AG04450 (cell line): ENCODE data around the gene MPP2. TPM values are rescaled to one million over a fixed set of nuclear protein-coding genes. Genes with fewer than 3 reads are reported as not detected.

Experiments used
- CTCF ChIA-PET: fragments of 300-600, 350-600 bp; formaldehyde crosslinking; extraction: SDS; loops from one replicate; lab custom pipeline; 2022; ENCODE audit warnings: antibody characterized with exemption, inconsistent platforms; lab: Charles Lee
- POLR2A ChIA-PET: fragments of 350-600 bp; formaldehyde crosslinking; extraction: SDS; loops from one replicate; lab custom pipeline; 2021; ENCODE audit warnings: antibody characterized with exemption, inconsistent platforms; lab: Yijun Ruan, JAX
- DNase-seq: peaks from one replicate; pipeline ENCODE4 v3.0.0-alpha.2; 2011; ENCODE audit warnings: low read depth, low spot score
- H3K27ac ChIP-seq: one replicate; pipeline ENCODE4 v1.5.1; 2012; ENCODE audit warnings: low read depth, low read length, control low read depth
- H3K27me3 ChIP-seq: one replicate; pipeline ENCODE4 v1.6.0; 2012; ENCODE audit warnings: low read length; ENCODE audit not compliant: control insufficient read depth, insufficient read depth
- H3K4me3 ChIP-seq: 2 replicates; pipeline ENCODE4 v1.5.1; 2011; ENCODE audit warnings: mild to moderate bottlenecking, low read depth, low read length, control low read depth
- H3K9me3 ChIP-seq: 2 replicates; pipeline ENCODE4 v1.5.1; 2012; ENCODE audit warnings: low read length; ENCODE audit not compliant: control insufficient read depth, insufficient read depth
- polyA plus RNA-seq: library from polyadenylated mRNA; depleted of rRNA; stranded (reverse); fragments of >200 nt; gene quantifications from 2 replicates; pipeline ENCODE4 v1.2.3, GENCODE V29; 2011
- TF ChIP-seq, protein P1 (sequence below): IDR thresholded peaks from 2 replicates; pipeline ENCODE4 v1.5.1; 2011; ENCODE audit warnings: low read depth, low read length, control low read depth, inconsistent platforms

MPP2 gene
- polyA plus RNA-seq, 1 experiment, result 2.4 TPM

DNA sequence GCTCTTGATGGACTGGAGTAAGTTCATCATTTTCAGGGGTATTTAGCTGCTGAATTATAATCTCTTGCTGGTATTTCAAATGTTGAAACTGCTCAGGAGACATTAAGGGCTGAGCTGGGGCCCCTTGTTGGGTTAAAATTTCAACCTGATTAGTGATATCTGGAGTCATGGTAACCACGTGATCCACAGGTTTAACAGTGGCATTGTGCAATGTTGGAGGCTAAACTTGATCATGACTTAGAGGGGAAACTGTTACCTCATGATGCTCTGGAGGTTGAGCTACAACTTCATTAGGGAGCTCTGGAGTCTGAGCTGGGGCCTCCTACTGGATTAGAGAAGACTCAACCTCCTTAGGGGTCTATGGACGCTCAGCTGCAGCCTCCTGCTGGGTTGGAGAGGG lies 17.2 kb upstream of the MPP2 start:
- no peak overlapping the region for H3K27ac ChIP-seq
- TF ChIP-seq, protein P1, sequence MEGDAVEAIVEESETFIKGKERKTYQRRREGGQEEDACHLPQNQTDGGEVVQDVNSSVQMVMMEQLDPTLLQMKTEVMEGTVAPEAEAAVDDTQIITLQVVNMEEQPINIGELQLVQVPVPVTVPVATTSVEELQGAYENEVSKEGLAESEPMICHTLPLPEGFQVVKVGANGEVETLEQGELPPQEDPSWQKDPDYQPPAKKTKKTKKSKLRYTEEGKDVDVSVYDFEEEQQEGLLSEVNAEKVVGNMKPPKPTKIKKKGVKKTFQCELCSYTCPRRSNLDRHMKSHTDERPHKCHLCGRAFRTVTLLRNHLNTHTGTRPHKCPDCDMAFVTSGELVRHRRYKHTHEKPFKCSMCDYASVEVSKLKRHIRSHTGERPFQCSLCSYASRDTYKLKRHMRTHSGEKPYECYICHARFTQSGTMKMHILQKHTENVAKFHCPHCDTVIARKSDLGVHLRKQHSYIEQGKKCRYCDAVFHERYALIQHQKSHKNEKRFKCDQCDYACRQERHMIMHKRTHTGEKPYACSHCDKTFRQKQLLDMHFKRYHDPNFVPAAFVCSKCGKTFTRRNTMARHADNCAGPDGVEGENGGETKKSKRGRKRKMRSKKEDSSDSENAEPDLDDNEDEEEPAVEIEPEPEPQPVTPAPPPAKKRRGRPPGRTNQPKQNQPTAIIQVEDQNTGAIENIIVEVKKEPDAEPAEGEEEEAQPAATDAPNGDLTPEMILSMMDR, result no peak
- H3K27me3 ChIP-seq, result peaks cover 65% of the 10 kb centered on the region
- no peak overlapping the region for H3K4me3 ChIP-seq
- no peaks in the 10 kb centered on the region; the same call in 1 of the 2 replicates for H3K9me3 ChIP-seq
- ChIA-PET POLR2A (no interaction called here), CTCF (interaction anchor here (1.2 to 3.5 kb wide), 4 partner anchors 13 to 46 kb away, joined by 3 to 25 read pairs (median 8); no protein-coding TSS in a partner anchor)
- no peak for DNase-seq

- peaks cover 6% of the 10 kb centered on the region; the same call in 1 of the 2 replicates for H3K9me3 ChIP-seq
- ChIA-PET POLR2A (no interaction called here), CTCF (no interaction called here)
- no peak overlapping the region for H3K27ac ChIP-seq
- no peak overlapping the region for H3K4me3 ChIP-seq
- DNase-seq, result no peak
- TF ChIP-seq, protein P1, result no peak
- peaks cover 62% of the 10 kb centered on the region for H3K27me3 ChIP-seq
Observed at GRCh38 chr17:43920500-43921095, 13.3 kb upstream of the MPP2 start.

- no peak for DNase-seq
- Histone ChIP-seq H3K27me3 (peaks cover 59% of the 10 kb centered on the region), H3K4me3 (no peak overlapping the region), H3K27ac (no peak overlapping the region), H3K9me3 (peaks cover 6% of the 10 kb centered on the region; the same call in 1 of the 2 replicates)
- POLR2A ChIA-PET, result no interaction called here
- CTCF ChIA-PET, result interaction anchor here (1.0 to 3.2 kb wide), 3 partner anchors 9 to 13 kb away, joined by 3 to 15 read pairs (median 4); no protein-coding TSS in a partner anchor
- TF ChIP-seq, protein P1, result no peak
Observed at GRCh38 chr17:43918026-43918389, 10.7 kb upstream of the MPP2 start.

- ChIA-PET POLR2A (no interaction called here), CTCF (interaction anchor here (0.5 to 3.2 kb wide), 5 partner anchors 8 to 76 kb away, joined by 3 to 15 read pairs (median 4); no protein-coding TSS in a partner anchor)
- DNase-seq, result no peak
- Histone ChIP-seq H3K9me3 (peaks cover 6% of the 10 kb centered on the region; the same call in 1 of the 2 replicates), H3K27ac (no peak overlapping the region), H3K27me3 (peaks cover 59% of the 10 kb centered on the region), H3K4me3 (no peak overlapping the region)
- TF ChIP-seq, protein P1, result peak; percentile 56
Observed at GRCh38 chr17:43917348-43918025, 10.2 kb upstream of the MPP2 start.

DNA sequence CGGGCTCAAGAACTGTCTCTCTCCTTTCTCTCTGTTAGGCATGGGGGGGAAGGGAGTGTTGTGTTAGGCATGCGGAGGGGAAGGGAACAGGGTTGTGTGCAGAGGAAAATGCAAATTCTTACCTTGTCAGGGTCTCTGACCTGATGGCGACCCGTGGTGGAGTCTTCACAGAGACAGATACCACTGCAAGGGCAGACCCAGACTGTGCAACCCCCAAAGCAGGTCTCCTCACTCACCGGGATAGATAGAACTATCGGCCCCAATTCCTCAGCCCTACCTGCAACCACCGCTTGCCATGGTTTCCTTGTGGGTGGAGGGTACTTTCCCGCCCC lies 9.6 kb upstream of the MPP2 start:
- no peak overlapping the region for H3K4me3 ChIP-seq
- no peak for DNase-seq
- CTCF ChIA-PET, result interaction anchor here (0.5 to 3.2 kb wide), 5 partner anchors 8 to 75 kb away, joined by 3 to 15 read pairs (median 4); no protein-coding TSS in a partner anchor

More for the DNA sequence above, 9.6 kb upstream of the MPP2 start:
- POLR2A ChIA-PET, result no interaction called here
- peaks cover 64% of the 10 kb centered on the region for H3K27me3 ChIP-seq
- peaks cover 6% of the 10 kb centered on the region; the same call in 1 of the 2 replicates for H3K9me3 ChIP-seq
- H3K27ac ChIP-seq, result no peak overlapping the region
- TF ChIP-seq, protein P1, result no peak
